ENCODE measurements around the gene DPAGT1.
"Not testable (repeated sequence)": the region's sequence is repeated elsewhere in the genome, so short reads cannot be mapped to it uniquely, and the experiment has no call there.

DPAGT1 gene

DNA sequence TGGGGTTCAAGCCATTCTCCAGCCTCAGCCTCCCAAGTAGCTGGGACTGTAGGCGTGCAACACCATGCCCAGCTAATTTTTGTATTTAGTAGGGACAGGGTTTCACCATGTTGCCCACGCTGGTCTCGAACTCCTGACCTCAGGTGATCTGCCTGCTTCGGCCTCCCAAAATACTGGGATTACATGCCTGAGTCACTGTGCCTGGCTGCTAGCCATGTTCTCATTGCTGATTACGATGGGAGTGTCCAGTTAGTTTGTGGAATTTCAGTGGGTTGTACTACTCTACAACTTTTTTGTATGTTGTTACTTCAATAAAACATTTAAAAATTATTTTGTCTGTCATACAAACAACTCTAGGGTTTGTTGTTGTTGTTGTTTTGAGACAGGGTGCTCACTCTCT lies 38.9 kb downstream of the DPAGT1 start:
- H3K4me3 ChIP-seq: no peak overlapping the region
- H3K9ac ChIP-seq: no peak overlapping the region
- no peak for TF ChIP-seq Cebpa-rat (IDR thresholded peaks at IDR 0.05)
- no peaks in the 10 kb centered on the region for H3K9me3 ChIP-seq
- no peaks in the 10 kb centered on the region for H3K27me3 ChIP-seq
- no peak overlapping the region for H3K4me2 ChIP-seq
- H3K27ac ChIP-seq: no peak overlapping the region
- H3K4me1 ChIP-seq: peaks cover 34% of the 10 kb centered on the region
- H3K36me3 ChIP-seq: peaks cover 3% of the 10 kb centered on the region; the same call in 1 of the 2 replicates
- no peaks in the 10 kb centered on the region for H4K20me1 ChIP-seq

DNA sequence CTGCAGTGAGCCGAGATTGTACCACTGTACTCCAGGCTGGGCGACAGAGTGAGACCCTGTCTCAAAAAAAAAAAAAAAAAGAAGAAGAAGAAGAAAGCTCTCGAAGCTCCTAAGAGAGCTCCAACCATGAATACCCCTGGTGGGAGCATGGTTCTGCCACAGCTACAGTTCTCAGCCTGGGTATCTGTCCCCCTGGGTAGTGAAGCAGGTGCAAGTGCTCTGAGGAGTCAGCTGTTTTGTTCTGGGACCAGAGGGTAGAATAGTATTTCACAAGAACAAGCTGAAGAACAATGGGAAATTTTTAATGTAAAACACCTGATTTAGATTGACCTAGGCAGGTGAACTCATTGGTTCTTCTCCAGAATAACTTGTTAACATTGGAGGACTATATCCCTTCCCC lies 40.4 kb downstream of the DPAGT1 start:
- Histone ChIP-seq H3K4me3 (no peak overlapping the region), H3K27ac (no peak overlapping the region), H3K4me1 (peaks cover 27% of the 10 kb centered on the region), H3K4me2 (no peak overlapping the region), H3K9me3 (no peaks in the 10 kb centered on the region), H3K27me3 (no peaks in the 10 kb centered on the region), H4K20me1 (peaks cover 2% of the 10 kb centered on the region; the same call in 1 of the 2 replicates), H3K36me3 (peaks cover 3% of the 10 kb centered on the region; the same call in 1 of the 2 replicates), H3K9ac (no peak overlapping the region)
- TF ChIP-seq Cebpa-rat (IDR thresholded peaks at IDR 0.05): no peak

GRCh38 chr11:119059128-119059527 lies 42.5 kb downstream of the DPAGT1 start:
- not testable (repeated sequence) for H3K4me2 ChIP-seq, H3K9me3 ChIP-seq, H3K27me3 ChIP-seq, H3K9ac ChIP-seq, H3K27ac ChIP-seq, H3K4me3 ChIP-seq
- Histone ChIP-seq H3K36me3 (peaks cover 17% of the 10 kb centered on the region), H4K20me1 (peaks cover 24% of the 10 kb centered on the region; the same call in 1 of the 2 replicates), H3K4me1 (peaks cover 20% of the 10 kb centered on the region)

DNA sequence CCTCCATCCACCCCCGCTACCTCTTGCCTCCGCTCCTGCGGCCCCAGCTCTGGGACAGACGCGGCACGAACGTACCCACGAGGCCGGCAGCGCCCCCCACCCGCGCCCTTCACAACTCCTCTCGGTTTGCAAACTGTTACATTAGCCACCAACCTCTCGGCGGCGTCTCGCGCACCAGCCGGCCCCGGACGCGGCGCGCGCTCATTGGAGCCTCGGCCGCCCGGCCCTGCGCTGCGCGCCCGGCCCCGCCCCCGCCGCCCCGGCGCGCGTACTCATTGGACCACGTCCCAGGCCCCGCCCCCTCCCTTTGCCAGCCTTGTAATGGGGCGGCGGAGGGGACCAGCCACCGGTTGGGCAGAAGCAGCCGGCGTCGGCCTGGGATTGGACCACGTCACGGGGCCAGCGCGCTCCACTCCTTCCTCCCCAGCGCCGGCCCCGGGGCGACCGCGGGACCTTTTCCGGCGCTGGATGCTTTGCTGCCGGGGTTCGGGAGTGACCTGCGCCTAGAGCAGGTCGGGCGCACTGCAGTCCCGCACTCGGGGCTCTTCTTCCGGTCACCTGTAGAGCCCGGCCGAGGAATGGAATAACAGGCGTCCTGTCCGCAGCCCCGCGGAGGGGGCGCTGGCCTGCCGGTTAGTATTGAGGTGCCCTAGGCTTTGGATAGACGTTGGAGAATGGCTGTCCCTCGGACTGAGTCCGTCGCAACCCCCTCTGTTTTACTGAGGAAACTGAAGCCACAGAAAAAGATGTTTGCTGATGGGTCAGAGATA lies 44.5 kb downstream of the DPAGT1 start, which contains the start of gene HYOU1:
Gene HYOU1, minus strand, starts transcription at position 206 of the 770 bp plus-strand sequence. CDS start 1,045 bp downstream, outside the sequence.
- no peaks in the 10 kb centered on the region for H3K9me3 ChIP-seq
- peak within 1 kb of the TSS; percentile 96 for H3K27ac ChIP-seq

GRCh38 chr11:119056421-119056999 lies 45.1 kb downstream of the DPAGT1 start:
- Histone ChIP-seq H3K27ac (peak overlapping the region; percentile 96), H3K9me3 (no peaks in the 10 kb centered on the region), H3K4me3 (peak overlapping the region; percentile 97), H3K4me1 (peaks cover 20% of the 10 kb centered on the region), H3K9ac (peak overlapping the region; percentile 98), H3K36me3 (peaks cover 43% of the 10 kb centered on the region), H4K20me1 (peaks cover 38% of the 10 kb centered on the region; the same call in 1 of the 2 replicates), H3K4me2 (peak overlapping the region; percentile 91), H3K27me3 (no peaks in the 10 kb centered on the region)
- no peak for TF ChIP-seq Cebpa-rat (IDR thresholded peaks at IDR 0.05)

More for the DNA sequence above, 44.5 kb downstream of the DPAGT1 start, which contains the start of gene HYOU1:
- peaks cover 31% of the 10 kb centered on the region; the same call in 1 of the 2 replicates for H4K20me1 ChIP-seq
- H3K36me3 ChIP-seq: peaks cover 37% of the 10 kb centered on the region
- no peak for TF ChIP-seq Cebpa-rat (IDR thresholded peaks at IDR 0.05)
- peaks cover 20% of the 10 kb centered on the region for H3K4me1 ChIP-seq
- peak within 1 kb of the TSS; percentile 92 for H3K4me2 ChIP-seq
- peak within 1 kb of the TSS; percentile 98 for H3K9ac ChIP-seq
- no peaks in the 10 kb centered on the region for H3K27me3 ChIP-seq
- H3K4me3 ChIP-seq: peak within 1 kb of the TSS; percentile 97

DNA sequence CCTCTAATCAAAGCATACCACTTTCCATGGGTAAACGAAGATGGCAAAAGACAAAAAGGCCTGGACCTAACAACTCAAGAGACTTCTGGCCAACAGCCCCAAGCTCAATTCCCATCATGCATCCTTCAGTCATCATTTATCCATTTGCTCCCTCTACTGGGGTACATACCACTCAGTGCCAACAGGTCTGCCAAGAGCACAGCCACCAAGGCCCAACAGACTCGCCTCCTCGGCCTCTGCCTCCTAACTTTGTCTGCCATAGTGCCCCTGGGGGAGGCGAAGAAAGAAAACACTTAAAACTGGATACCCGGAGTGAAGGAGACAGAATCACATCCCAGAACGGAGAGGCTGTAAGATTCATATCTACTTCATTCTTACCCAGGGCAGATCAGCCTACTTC lies 45.8 kb downstream of the DPAGT1 start:
- peaks cover 20% of the 10 kb centered on the region for H3K4me1 ChIP-seq
- H3K27me3 ChIP-seq: no peaks in the 10 kb centered on the region
- H3K4me2 ChIP-seq: peak overlapping the region; percentile 91
- peaks cover 50% of the 10 kb centered on the region for H3K36me3 ChIP-seq
- peak overlapping the region; percentile 98 for H3K9ac ChIP-seq
- H3K9me3 ChIP-seq: no peaks in the 10 kb centered on the region
- peak overlapping the region; percentile 97 for H3K4me3 ChIP-seq
- TF ChIP-seq Cebpa-rat (IDR thresholded peaks at IDR 0.05): no peak
- peaks cover 41% of the 10 kb centered on the region; the same call in 1 of the 2 replicates for H4K20me1 ChIP-seq
- H3K27ac ChIP-seq: peak overlapping the region; percentile 96

- no peak for TF ChIP-seq Cebpa-rat (IDR thresholded peaks at IDR 0.05)
- H3K27me3 ChIP-seq: no peaks in the 10 kb centered on the region
- peaks cover 42% of the 10 kb centered on the region; the same call in 1 of the 2 replicates for H4K20me1 ChIP-seq
- no peak overlapping the region for H3K4me3 ChIP-seq
- no peaks in the 10 kb centered on the region for H3K9me3 ChIP-seq
- H3K9ac ChIP-seq: no peak overlapping the region; the same call in 1 of the 2 replicates
- H3K4me2 ChIP-seq: no peak overlapping the region
- H3K36me3 ChIP-seq: peaks cover 61% of the 10 kb centered on the region
- H3K27ac ChIP-seq: no peak overlapping the region
- H3K4me1 ChIP-seq: peaks cover 20% of the 10 kb centered on the region
Observed at GRCh38 chr11:119054418-119054817, 47.2 kb downstream of the DPAGT1 start.

DNA sequence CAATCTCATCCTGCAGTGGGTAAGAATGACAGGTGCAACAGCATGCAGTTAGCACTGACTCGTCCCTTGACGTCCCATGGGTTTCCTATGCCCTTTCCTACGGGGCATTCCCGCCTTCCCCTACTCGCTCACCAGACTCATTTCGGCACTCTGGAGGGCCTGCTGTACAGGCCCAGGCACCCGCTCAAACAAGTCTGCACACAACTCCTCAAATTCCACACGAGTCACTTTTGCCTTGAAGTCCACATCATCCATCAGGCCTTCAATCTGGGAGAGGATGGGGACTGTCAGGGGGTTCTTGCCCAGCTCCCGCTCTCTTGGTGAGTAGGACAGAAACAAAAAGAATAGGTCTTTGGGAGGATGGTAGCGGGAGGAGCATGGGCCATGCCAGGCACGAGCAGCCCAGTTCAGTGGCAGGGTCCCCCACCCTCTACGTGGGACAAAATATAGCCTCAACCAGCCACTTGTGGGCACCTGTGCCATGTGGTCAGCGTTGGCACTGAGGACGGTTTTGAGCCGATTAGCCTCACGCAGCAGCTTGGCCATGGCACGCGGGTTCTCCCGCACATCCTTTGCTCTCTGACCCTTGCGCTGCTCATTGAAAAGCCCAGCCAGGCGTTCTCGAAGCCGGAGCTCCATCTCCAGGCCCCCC lies 49.4 kb downstream of the DPAGT1 start:
- Histone ChIP-seq H3K4me2 (no peak overlapping the region), H3K9ac (no peak overlapping the region), H3K36me3 (peaks cover 82% of the 10 kb centered on the region), H3K27me3 (no peaks in the 10 kb centered on the region), H3K4me1 (peaks cover 11% of the 10 kb centered on the region), H3K4me3 (no peak overlapping the region), H3K27ac (no peak overlapping the region), H3K9me3 (no peaks in the 10 kb centered on the region), H4K20me1 (peaks cover 49% of the 10 kb centered on the region; the same call in 1 of the 2 replicates)
- no peak for TF ChIP-seq Cebpa-rat (IDR thresholded peaks at IDR 0.05)

- H4K20me1 ChIP-seq: peaks cover 49% of the 10 kb centered on the region; the same call in 1 of the 2 replicates
- H3K4me3 ChIP-seq: no peak overlapping the region
- TF ChIP-seq Cebpa-rat (IDR thresholded peaks at IDR 0.05): no peak
- no peaks in the 10 kb centered on the region for H3K27me3 ChIP-seq
- no peak overlapping the region for H3K4me2 ChIP-seq
- peaks cover 89% of the 10 kb centered on the region for H3K36me3 ChIP-seq
- no peak overlapping the region for H3K9ac ChIP-seq
- H3K27ac ChIP-seq: no peak overlapping the region
- H3K9me3 ChIP-seq: no peaks in the 10 kb centered on the region
- peaks cover 11% of the 10 kb centered on the region for H3K4me1 ChIP-seq
Observed at GRCh38 chr11:119051440-119052162, 50.1 kb downstream of the DPAGT1 start.

Measured in BLaER1 (cell line).